C4-2B (cell line): Measurements from ENCODE around the gene PRKAG3.

Experiments
- H3K27ac ChIP-seq: fragments of 450-650 bp; 2 replicates; pipeline ENCODE4 v1.5.1; 2017
- CTCF ChIP-seq: fragments of 450-650 bp; conservative IDR thresholded peaks from 2 replicates; pipeline ENCODE4 v1.5.1; 2017; ENCODE audit warnings: mild to moderate bottlenecking
- ZFX ChIP-seq: fragments of 450-650 bp; IDR thresholded peaks from 2 replicates; pipeline ENCODE4 v1.6.1; 2017

The PRKAG3 gene

DNA sequence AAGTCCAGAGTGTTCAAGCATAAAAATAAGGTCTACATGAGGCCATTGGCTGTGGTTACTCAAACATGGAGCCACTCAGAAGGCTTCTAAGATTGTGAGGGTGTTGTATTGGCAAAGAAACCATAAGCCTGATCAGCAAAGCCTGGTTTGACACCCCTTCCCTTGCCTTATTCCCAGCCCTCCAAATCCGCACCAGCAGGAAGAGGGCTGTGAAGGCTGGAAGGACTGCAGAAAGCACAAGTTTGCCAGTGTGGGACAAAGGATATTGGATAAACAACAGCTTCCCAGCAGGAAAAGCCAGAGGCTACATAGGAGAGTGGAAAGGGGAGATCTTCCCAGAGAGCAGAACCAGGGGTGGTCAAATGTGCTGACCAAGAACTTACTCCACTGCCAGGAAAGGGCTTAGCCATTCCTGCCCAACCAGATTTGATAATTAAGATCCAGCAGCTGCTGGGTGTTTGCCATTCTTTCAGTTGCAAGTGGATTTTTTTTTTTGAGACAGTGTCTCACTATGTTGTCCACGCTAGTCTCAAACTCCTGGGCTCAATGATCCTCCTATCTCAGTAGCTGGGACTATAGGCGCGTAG lies 1.5 kb upstream of the PRKAG3 start:
- no peak for TF ChIP-seq CTCF
- TF ChIP-seq ZFX = no peak
- H3K27ac ChIP-seq = no peak overlapping the region

- H3K27ac ChIP-seq = no peak overlapping the region
- TF ChIP-seq CTCF = no peak
- no peak for TF ChIP-seq ZFX
Observed at GRCh38 chr2:218832520-218832919, 917 bp upstream of the PRKAG3 start.

- no peak for TF ChIP-seq ZFX
- no peak overlapping the region for H3K27ac ChIP-seq
Observed at GRCh38 chr2:218832081-218832480, 478 bp upstream of the PRKAG3 start.

GRCh38 chr2:218830526-218831306 lies 887 bp downstream of the PRKAG3 start:
- no peak overlapping the region for H3K27ac ChIP-seq
- TF ChIP-seq ZFX (no peak), CTCF (no peak)

GRCh38 chr2:218829868-218830451 lies 1.6 kb downstream of the PRKAG3 start:
- TF ChIP-seq CTCF (no peak), ZFX (no peak)
- H3K27ac ChIP-seq = no peak overlapping the region

DNA sequence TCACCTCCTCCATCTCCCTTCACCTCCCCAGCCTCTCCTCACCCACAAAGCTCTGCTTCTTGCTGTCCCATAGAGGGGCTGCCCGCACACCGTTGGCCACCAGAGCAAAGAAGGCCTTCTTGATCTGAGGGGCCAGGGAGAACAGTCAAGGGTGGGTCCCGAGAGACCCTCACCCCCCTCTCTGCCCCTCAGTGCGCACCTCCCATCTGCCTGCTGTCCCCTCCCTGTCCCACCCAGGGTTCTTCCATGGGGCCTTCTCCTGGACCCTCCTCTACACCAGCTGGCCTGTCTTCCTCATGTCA lies 3.2 kb downstream of the PRKAG3 start:
- no peak overlapping the region for H3K27ac ChIP-seq
- TF ChIP-seq ZFX (no peak), CTCF (no peak)

- TF ChIP-seq ZFX (no peak), CTCF (no peak)
- no peak overlapping the region for H3K27ac ChIP-seq
Observed at GRCh38 chr2:218827701-218828476, 3.7 kb downstream of the PRKAG3 start.
